Vagina (tissue), 2 donors: ENCODE results near the gene ZNF740. TPM values are rescaled to one million over a fixed set of nuclear protein-coding genes. Genes with fewer than 3 reads are reported as not detected.
"Not testable (repeated sequence)": the region's sequence is repeated elsewhere in the genome, so short reads cannot be mapped to it uniquely, and the experiment has no call there.

Experiments
- DNase-seq, 2 donors: peaks; one replicate each; pipeline ENCODE4 v3.0.0-alpha.2; 2017; ENCODE audit errors: extremely low spot score in 2 of 2
- H3K27ac ChIP-seq: fragments of 200-600 bp; sonication (generic); one replicate; pipeline ENCODE4 v1.5.1; 2019
- H3K27me3 ChIP-seq: fragments of 200-600 bp; sonication (generic); one replicate; pipeline ENCODE4 v1.5.1; 2019
- H3K36me3 ChIP-seq, 2 donors: fragments of 200-600 bp; sonication (generic); one replicate each; pipeline ENCODE4 v1.5.1; 2017 to 2019
- H3K4me1 ChIP-seq: fragments of 200-600 bp; sonication (generic); one replicate; pipeline ENCODE4 v1.5.1; 2019
- H3K4me3 ChIP-seq, 2 donors: fragments of 200-600 bp; sonication (generic); 1 replicate in 1 of 2; 2 replicates in 1 of 2; pipeline ENCODE4 v1.5.1; 2016 to 2019
- H3K9me3 ChIP-seq: fragments of 200-600 bp; sonication (generic); one replicate; pipeline ENCODE4 v1.5.1; 2019
- CTCF ChIP-seq, 3 experiments: fragments of 450-650 bp in 2 of 3; fragments of 200-600 bp in 1 of 3; sonication (generic) in 1 of 3; IDR thresholded peaks; one replicate each; pipeline ENCODE4 v1.5.1; 2017 to 2019; ENCODE audit warnings: antibody characterized with exemption in 3 of 3, mild to moderate bottlenecking in 2 of 3, moderate library complexity in 2 of 3
- POLR2A ChIP-seq, 2 donors: fragments of 450-650 bp; IDR thresholded peaks; one replicate each; pipeline ENCODE4 v1.6.1; 2017; ENCODE audit warnings: antibody characterized with exemption in 2 of 2, mild to moderate bottlenecking in 2 of 2, moderate library complexity in 2 of 2
- POLR2AphosphoS5 ChIP-seq, 2 donors: sonication (generic); formaldehyde crosslinking; IDR thresholded peaks; one replicate each; pipeline ENCODE4 v1.9.0; 2017; ENCODE audit warnings: antibody characterized with exemption in 2 of 2, mild to moderate bottlenecking in 2 of 2, low read depth in 1 of 2; ENCODE audit not compliant: insufficient read depth in 1 of 2
- intact Hi-C: fragments of 100-400 bp; cut with DNase I; formaldehyde crosslinking; loops from one replicate; pipeline ENCODE4 v1.15.1; 2023
- total RNA-seq: library from RNA; depleted of rRNA; stranded (reverse); fragments of >200 nt; gene quantifications from one replicate; pipeline ENCODE4 v1.2.3, GENCODE V29; 2016

ZNF740 gene
- total RNA-seq, 1 donor from 2014 or later: 12.8 TPM

GRCh38 chr12:53201639-53202038 is 21.1 kb downstream of the ZNF740 start:
- no peaks in the 10 kb centered on the region for H3K9me3 ChIP-seq
- no peak for DNase-seq
- no peak overlapping the region for H3K4me3 ChIP-seq
- intact Hi-C loops: loop anchor here (2.0 kb wide), 1 partner anchor 47 kb away; no protein-coding TSS in a partner anchor
- no peak overlapping the region for H3K27ac ChIP-seq
- H3K36me3 ChIP-seq: no peaks in the 10 kb centered on the region
- H3K4me1 ChIP-seq: peaks cover 22% of the 10 kb centered on the region
- TF ChIP-seq CTCF (IDR thresholded peaks at IDR 0.05) (no peak), POLR2AphosphoS5 (IDR thresholded peaks at IDR 0.05; ENCODE audit: insufficient read depth in 1 of 2, low read depth in 1 of 2) (no peak), POLR2A (IDR thresholded peaks at IDR 0.05) (no peak)
- no peaks in the 10 kb centered on the region for H3K27me3 ChIP-seq

- H3K27ac ChIP-seq, H3K27me3 ChIP-seq, DNase-seq, intact Hi-C loops, H3K36me3 ChIP-seq, H3K4me3 ChIP-seq, H3K9me3 ChIP-seq: not testable (repeated sequence)
- peaks cover 25% of the 10 kb centered on the region for H3K4me1 ChIP-seq
These were observed 21.8 kb downstream of the ZNF740 start for GRCh38 chr12:53202316-53202715.

GRCh38 chr12:53204351-53204750 is 23.8 kb downstream of the ZNF740 start:
- H3K27me3 ChIP-seq: no peaks in the 10 kb centered on the region
- no peak overlapping the region for H3K27ac ChIP-seq
- no peak overlapping the region for H3K4me3 ChIP-seq
- DNase-seq: no peak
- H3K4me1 ChIP-seq: peaks cover 31% of the 10 kb centered on the region
- intact Hi-C loops: no loop called here
- no peaks in the 10 kb centered on the region for H3K36me3 ChIP-seq
- TF ChIP-seq POLR2A (IDR thresholded peaks at IDR 0.05) (no peak), POLR2AphosphoS5 (IDR thresholded peaks at IDR 0.05; ENCODE audit: insufficient read depth in 1 of 2, low read depth in 1 of 2) (no peak), CTCF (IDR thresholded peaks at IDR 0.05) (no peak)
- H3K9me3 ChIP-seq: no peaks in the 10 kb centered on the region

GRCh38 chr12:53205747-53206419 is 25.4 kb downstream of the ZNF740 start:
- no peak for DNase-seq
- Histone ChIP-seq H3K36me3 (peaks cover 0 to 12% of the 10 kb centered on the region in 2 donors), H3K4me3 (no peak overlapping the region), H3K27ac (peak overlapping the region; percentile 11), H3K4me1 (peaks cover 31% of the 10 kb centered on the region), H3K9me3 (no peaks in the 10 kb centered on the region), H3K27me3 (no peaks in the 10 kb centered on the region)
- intact Hi-C loops: no loop called here
- TF ChIP-seq POLR2AphosphoS5 (IDR thresholded peaks at IDR 0.05; ENCODE audit: insufficient read depth in 1 of 2, low read depth in 1 of 2): no peak
- TF ChIP-seq CTCF (IDR thresholded peaks at IDR 0.05): no peak
- no peak for TF ChIP-seq POLR2A (IDR thresholded peaks at IDR 0.05)

GRCh38 chr12:53207042-53207441 is 26.5 kb downstream of the ZNF740 start, which contains the start of gene ITGB7:
Gene ITGB7 (minus strand): TSS chr12:53207251. CDS start chr12:53200443, 6,808 bp downstream.
- H3K36me3 ChIP-seq: peaks cover 0 to 24% of the 10 kb centered on the region in 2 donors
- no peak for DNase-seq
- no peaks in the 10 kb centered on the region for H3K9me3 ChIP-seq
- H3K4me1 ChIP-seq: peaks cover 31% of the 10 kb centered on the region
- peak within 1 kb of the TSS; percentile 44 for H3K27ac ChIP-seq
- no peak within 1 kb of the TSS for H3K4me3 ChIP-seq
- TF ChIP-seq POLR2AphosphoS5 (IDR thresholded peaks at IDR 0.05; ENCODE audit: insufficient read depth in 1 of 2, low read depth in 1 of 2) (no peak), CTCF (IDR thresholded peaks at IDR 0.05) (no peak), POLR2A (IDR thresholded peaks at IDR 0.05) (no peak)
- intact Hi-C loops: no loop called here
- H3K27me3 ChIP-seq: no peaks in the 10 kb centered on the region
